ENCODE data around the gene PRB4.
A peak's percentile ranks its signal among the peaks of the same experiment; 100 is the strongest.
"Not testable (repeated sequence)": the region's sequence is repeated elsewhere in the genome, so short reads cannot be mapped to it uniquely, and the experiment has no call there.

PRB4 gene

DNA sequence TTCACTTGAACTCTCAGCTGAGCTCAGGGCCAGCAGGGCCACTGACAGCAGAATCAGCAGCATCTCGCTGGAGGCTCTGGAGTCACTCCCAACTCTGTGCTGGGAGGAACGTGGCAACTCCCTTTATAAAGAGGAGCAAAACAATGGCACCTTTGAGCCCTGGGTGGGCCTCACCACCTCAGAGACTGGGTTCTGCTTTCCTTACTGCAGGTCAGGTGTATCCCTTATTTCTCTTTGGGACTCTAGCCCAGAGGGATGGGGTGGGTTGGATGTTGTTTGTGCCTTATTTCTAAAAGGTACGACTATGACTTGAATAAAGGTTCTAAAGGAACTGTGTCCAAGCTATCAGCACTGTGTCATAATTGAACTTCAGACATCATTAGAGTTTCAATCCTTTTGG is at the start of gene PRB4:
Gene PRB4 (minus strand): TSS at position 101 of the 400 bp plus-strand sequence. CDS start 38 bp downstream, at position 63.
- H3K4me3 ChIP-seq (ENCODE audit: low read depth, low read length) = no peak within 1 kb of the TSS
- no peak for DNase-seq (ENCODE audit: low read depth)
- no peak for TF ChIP-seq CTCF (IDR thresholded peaks at IDR 0.05; ENCODE audit: insufficient read depth, low read depth, low read length, missing control alignments)

- H3K4me3 ChIP-seq (ENCODE audit: low read depth, low read length); DNase-seq (ENCODE audit: low read depth): not testable (repeated sequence)
These were observed 41.5 kb upstream of the PRB4 start for GRCh38 chr12:11351736-11352135.

GRCh38 chr12:11348439-11348838 is 38.2 kb upstream of the PRB4 start:
- no peak for DNase-seq (ENCODE audit: low read depth)
- H3K4me3 ChIP-seq (ENCODE audit: low read depth, low read length) = no peak overlapping the region
- TF ChIP-seq CTCF (IDR thresholded peaks at IDR 0.05; ENCODE audit: insufficient read depth, low read depth, low read length, missing control alignments) = no peak

GRCh38 chr12:11347810-11348209 is 37.6 kb upstream of the PRB4 start:
- DNase-seq (ENCODE audit: low read depth) = no peak
- TF ChIP-seq CTCF (IDR thresholded peaks at IDR 0.05; ENCODE audit: insufficient read depth, low read depth, low read length, missing control alignments) = peak; percentile 24

DNA sequence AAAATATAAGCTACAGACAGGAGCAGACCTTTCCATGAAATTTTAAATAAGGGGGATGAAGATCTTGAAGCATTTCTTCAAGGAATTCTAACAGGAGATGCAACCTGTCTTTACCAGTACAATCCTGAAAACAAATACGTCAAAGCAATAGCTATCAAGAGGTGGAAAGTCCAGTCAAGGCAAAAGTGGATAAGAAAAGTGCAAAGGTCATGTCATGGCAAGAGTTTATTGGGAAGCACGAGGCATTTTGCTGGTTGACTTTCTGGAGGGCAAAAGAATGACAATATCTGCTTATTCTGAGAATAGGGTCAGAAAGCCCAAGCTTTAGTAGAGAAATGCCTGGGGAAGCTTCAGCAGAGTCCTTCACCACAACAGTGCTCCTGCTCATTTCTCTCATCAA is 34.3 kb upstream of the PRB4 start:
- TF ChIP-seq CTCF (IDR thresholded peaks at IDR 0.05; ENCODE audit: insufficient read depth, low read depth, low read length, missing control alignments) = no peak
- H3K4me3 ChIP-seq (ENCODE audit: low read depth, low read length) = no peak overlapping the region
- no peak for DNase-seq (ENCODE audit: low read depth)

More at GRCh38 chr12:11347810-11348209, 37.6 kb upstream of the PRB4 start:
- no peak overlapping the region for H3K4me3 ChIP-seq (ENCODE audit: low read depth, low read length)

- DNase-seq (ENCODE audit: low read depth) = no peak
- TF ChIP-seq CTCF (IDR thresholded peaks at IDR 0.05; ENCODE audit: insufficient read depth, low read depth, low read length, missing control alignments) = no peak
These were observed 14.2 kb upstream of the PRB4 start for GRCh38 chr12:11324426-11324825.

DNA sequence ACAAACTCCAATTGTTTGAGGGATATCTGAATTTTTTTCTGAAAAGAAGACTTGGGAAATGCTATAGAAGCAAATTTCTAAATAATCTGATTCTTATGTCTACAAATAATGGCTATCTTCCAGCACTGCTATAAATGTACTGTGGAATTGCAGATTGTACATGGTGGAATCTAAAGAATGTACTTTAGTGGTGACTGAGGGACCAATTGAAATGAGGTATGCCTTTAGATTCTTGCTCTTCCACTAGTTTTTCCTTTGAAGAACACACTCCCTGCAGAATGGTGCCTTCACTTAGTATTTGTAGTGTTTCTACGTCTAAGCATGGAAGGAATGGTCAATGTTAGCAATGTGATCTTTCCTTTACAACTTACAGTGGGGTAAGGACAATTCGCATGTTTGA is 11.7 kb upstream of the PRB4 start:
- DNase-seq (ENCODE audit: low read depth) = no peak
- H3K4me3 ChIP-seq (ENCODE audit: low read depth, low read length) = no peak overlapping the region
- no peak for TF ChIP-seq CTCF (IDR thresholded peaks at IDR 0.05; ENCODE audit: insufficient read depth, low read depth, low read length, missing control alignments)

More at GRCh38 chr12:11324426-11324825, 14.2 kb upstream of the PRB4 start:
- H3K4me3 ChIP-seq (ENCODE audit: low read depth, low read length) = no peak overlapping the region

Measured in GM12865 (cell line).